Thyroid gland (tissue), 4 donors: ENCODE measurements around the gene TBC1D17. TPM values are rescaled to one million over a fixed set of nuclear protein-coding genes. Genes with fewer than 3 reads are reported as not detected.

Experiments
- DNase-seq, 2 donors: peaks; one replicate each; pipeline ENCODE4 v3.0.0-alpha.2; 2019
- H3K27ac ChIP-seq, 3 donors: fragments of 200-600 bp; sonication (generic); 1 replicate in 2 of 3; 2 replicates in 1 of 3; pipeline ENCODE4 v1.5.1; 2016 to 2019; ENCODE audit warnings: mild to moderate bottlenecking in 1 of 3, moderate library complexity in 1 of 3
- H3K27me3 ChIP-seq: fragments of 200-600 bp; sonication (generic); one replicate; pipeline ENCODE4 v1.5.1; 2019
- H3K36me3 ChIP-seq, 2 donors: fragments of 200-600 bp; sonication (generic); one replicate each; pipeline ENCODE4 v1.5.1; 2016 to 2019
- H3K4me1 ChIP-seq, 2 donors: fragments of 200-600 bp; sonication (generic); one replicate each; pipeline ENCODE4 v1.5.1; 2017 to 2019
- H3K4me3 ChIP-seq, 3 donors: fragments of 200-600 bp; sonication (generic); replicated peaks in 1 of 3; 1 replicate in 2 of 3; 2 replicates in 1 of 3; pipeline ENCODE4 v1.5.1; 2016; ENCODE audit warnings: mild to moderate bottlenecking in 1 of 3
- H3K9me3 ChIP-seq: fragments of 200-600 bp; sonication (generic); one replicate; pipeline ENCODE4 v1.5.1; 2017
- CTCF ChIP-seq, 6 experiments: fragments of 200-600 bp in 3 of 6; fragments of 450-650 bp in 3 of 6; sonication (generic) in 3 of 6; IDR thresholded peaks; one replicate each; pipeline ENCODE4 v1.5.1; 2016 to 2019; ENCODE audit warnings: antibody characterized with exemption in 6 of 6, mild to moderate bottlenecking in 2 of 6, inconsistent platforms in 1 of 6, moderate library complexity in 1 of 6
- POLR2A ChIP-seq, 2 donors: fragments of 450-650 bp; IDR thresholded peaks; one replicate each; pipeline ENCODE4 v1.6.1; 2017; ENCODE audit warnings: antibody characterized with exemption in 2 of 2, mild to moderate bottlenecking in 2 of 2, moderate library complexity in 1 of 2
- WGBS, 2 donors: methylation state at CpG; one replicate each; pipeline ENCODE4 v1.1.5; 2017; 5-methylcytosine and 5-hydroxymethylcytosine counted together
- intact Hi-C: fragments of 100-400 bp; cut with DNase I; formaldehyde crosslinking; loops from one replicate; pipeline ENCODE4 v1.15.1; 2023
- total RNA-seq, 4 donors: library from RNA; depleted of rRNA; stranded (reverse); fragments of >200 nt; gene quantifications; one replicate each; pipeline ENCODE4 v1.2.3, GENCODE V29; 2016

TBC1D17 gene
- total RNA-seq, 4 donors from 2014 or later, result 28.5 to 41.9 (median 39.7) TPM

GRCh38 chr19:49847731-49848696, 29.5 kb upstream of the TBC1D17 start:
- no peak overlapping the region for H3K27ac ChIP-seq
- no peaks in the 10 kb centered on the region for H3K9me3 ChIP-seq
- WGBS, 2 donors, result 84 to 91% methylated on average over 10 of the region's 10 CpGs
- no peaks in the 10 kb centered on the region for H3K27me3 ChIP-seq
- no peaks in the 10 kb centered on the region for H3K36me3 ChIP-seq
- peaks cover 13 to 14% of the 10 kb centered on the region in 2 donors for H3K4me1 ChIP-seq
- intact Hi-C loops, result no loop called here
- DNase-seq, result no peak
- H3K4me3 ChIP-seq, result no peak overlapping the region
- no peak for TF ChIP-seq CTCF (IDR thresholded peaks at IDR 0.05)
- no peak for TF ChIP-seq POLR2A (IDR thresholded peaks at IDR 0.05)

GRCh38 chr19:49848938-49849337, 28.6 kb upstream of the TBC1D17 start:
- intact Hi-C loops, result no loop called here
- TF ChIP-seq CTCF (IDR thresholded peaks at IDR 0.05), result no peak
- no peak for TF ChIP-seq POLR2A (IDR thresholded peaks at IDR 0.05)
- Histone ChIP-seq H3K27me3 (no peaks in the 10 kb centered on the region), H3K9me3 (no peaks in the 10 kb centered on the region), H3K36me3 (no peaks in the 10 kb centered on the region), H3K4me1 (peaks cover 19 to 20% of the 10 kb centered on the region in 2 donors), H3K27ac (no peak overlapping the region), H3K4me3 (no peak overlapping the region)
- WGBS, 2 donors, result 90 to 93% methylated on average over 3 of the region's 3 CpGs
- DNase-seq, result no peak

- Histone ChIP-seq H3K27ac (no peak overlapping the region), H3K9me3 (no peaks in the 10 kb centered on the region), H3K4me1 (peaks cover 20% of the 10 kb centered on the region in 2 donors), H3K27me3 (no peaks in the 10 kb centered on the region), H3K4me3 (no peak overlapping the region), H3K36me3 (no peaks in the 10 kb centered on the region)
- no peak for DNase-seq
- WGBS, 2 donors, result 91 to 92% methylated on average over 15 of the region's 15 CpGs
- intact Hi-C loops, result loop anchor here (5.0 kb wide), 1 partner anchor 32 kb away; the partner anchor contains the start of gene MED25
- TF ChIP-seq CTCF (IDR thresholded peaks at IDR 0.05) (no peak), POLR2A (IDR thresholded peaks at IDR 0.05) (no peak)
Measured at GRCh38 chr19:49849433-49850220, 27.9 kb upstream of the TBC1D17 start.

- Histone ChIP-seq H3K36me3 (peaks cover 4 to 5% of the 10 kb centered on the region in 2 donors), H3K4me1 (peaks cover 20% of the 10 kb centered on the region in 2 donors), H3K27me3 (no peaks in the 10 kb centered on the region), H3K9me3 (no peaks in the 10 kb centered on the region), H3K27ac (peak overlapping the region; percentile 98 to 100 (median 99)), H3K4me3 (peak overlapping the region in 1 of 3 donors; percentile 81)
- whole genome bisulfite sequencing, 2 donors, result 59 to 61% methylated on average over 12 of the region's 12 CpGs
- TF ChIP-seq POLR2A (IDR thresholded peaks at IDR 0.05) (no peak), CTCF (IDR thresholded peaks at IDR 0.05) (no peak)
- no peak for DNase-seq
- intact Hi-C loops, result loop anchor here (5.0 kb wide), 1 partner anchor 33 kb away; the partner anchor contains the start of gene MED25
Measured at GRCh38 chr19:49850221-49850486, 27.3 kb upstream of the TBC1D17 start.
